Activated CD4-positive, alpha-beta T cell treated with anti-CD3 and anti-CD28 coated beads for 48 hours (primary cell): ENCODE results near the gene ANKRD31.
"Not testable (repeated sequence)": the region's sequence is repeated elsewhere in the genome, so short reads cannot be mapped to it uniquely, and the experiment has no call there.

Source experiments
- DNase-seq: peaks from one replicate; pipeline ENCODE4 v3.0.0-alpha.2; 2020

ANKRD31 gene

DNA sequence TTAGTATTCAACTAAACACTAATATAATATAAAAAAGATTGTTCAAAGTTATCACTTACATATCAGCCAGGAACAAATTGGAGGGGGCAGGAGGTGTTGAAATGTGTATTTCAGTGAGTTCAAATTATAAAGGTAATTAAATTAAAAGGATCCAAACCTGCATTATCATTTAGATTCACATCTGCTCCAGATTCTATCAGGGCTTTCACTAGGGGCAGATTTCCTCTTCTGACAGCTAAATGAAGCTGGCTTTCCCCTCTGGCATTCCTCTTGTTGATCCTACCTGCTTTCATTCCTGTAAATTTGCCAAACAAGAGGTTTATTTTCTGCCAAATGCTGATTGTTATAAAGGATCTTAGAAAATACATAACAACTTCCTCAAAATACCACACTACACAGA is 98.0 kb downstream of the ANKRD31 start:
- DNase-seq: no peak

DNA sequence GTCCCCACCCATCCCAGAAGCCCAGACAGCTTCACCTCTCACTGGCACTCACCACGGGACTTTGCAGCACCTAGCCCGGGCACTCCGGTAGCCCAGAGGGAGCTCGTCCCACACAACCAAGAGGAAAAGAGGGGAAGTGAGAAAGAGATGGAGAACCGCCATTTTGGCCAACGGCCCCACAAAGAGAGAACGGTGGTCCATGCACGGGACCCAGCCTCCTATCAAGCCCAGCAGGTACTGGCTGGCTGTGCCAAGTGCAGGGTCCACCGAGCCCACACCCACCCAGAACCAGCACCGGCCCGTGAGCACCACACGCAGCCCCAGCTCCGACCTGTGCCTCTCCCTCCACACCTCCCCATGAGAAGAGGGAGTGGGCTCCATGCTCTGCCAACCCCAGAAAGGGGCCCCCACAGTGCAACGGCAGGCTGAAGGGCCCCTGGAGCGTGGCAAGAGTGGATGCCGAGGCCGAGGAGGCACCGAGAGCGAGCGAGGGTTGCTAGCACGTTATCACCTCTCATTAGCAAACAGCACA is 105.8 kb downstream of the ANKRD31 start:
- no peak for DNase-seq

DNA sequence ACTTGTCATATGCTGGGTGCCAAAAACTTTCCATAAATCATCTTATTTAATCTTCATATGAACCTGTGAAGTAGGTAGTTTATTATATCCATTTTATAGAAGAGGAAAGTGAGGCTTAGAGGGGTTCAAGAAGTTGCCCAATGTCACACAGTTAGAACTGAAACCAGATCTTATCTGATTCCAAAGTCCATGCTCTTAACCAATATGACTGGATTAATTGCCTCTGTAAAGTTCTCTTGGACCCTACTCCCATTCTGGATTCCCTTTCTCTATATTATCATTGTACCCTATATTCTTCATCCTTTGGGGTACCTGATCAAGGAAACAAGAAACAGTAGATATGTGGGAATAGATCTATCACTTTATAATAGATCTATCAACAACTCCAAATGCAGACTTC is 119.8 kb downstream of the ANKRD31 start:
- no peak for DNase-seq

DNA sequence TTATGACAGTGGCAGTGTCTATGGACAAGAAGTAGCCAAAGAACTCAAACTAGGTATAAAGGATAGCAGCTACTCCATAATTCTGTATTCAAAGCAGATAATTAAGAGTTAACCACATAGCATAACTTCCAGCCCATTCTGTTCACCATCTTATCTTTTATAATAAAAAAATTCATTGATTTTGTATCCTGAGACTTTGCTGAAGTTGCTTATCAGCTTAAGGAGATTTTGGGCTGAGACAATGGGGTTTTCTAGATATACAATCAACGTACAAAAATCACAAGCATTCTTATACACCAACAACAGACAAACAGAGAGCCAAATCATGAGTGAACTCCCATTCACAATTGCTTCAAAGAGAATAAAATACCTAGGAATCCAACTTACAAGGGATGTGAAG is 122.4 kb downstream of the ANKRD31 start:
- DNase-seq: not testable (repeated sequence)

DNA sequence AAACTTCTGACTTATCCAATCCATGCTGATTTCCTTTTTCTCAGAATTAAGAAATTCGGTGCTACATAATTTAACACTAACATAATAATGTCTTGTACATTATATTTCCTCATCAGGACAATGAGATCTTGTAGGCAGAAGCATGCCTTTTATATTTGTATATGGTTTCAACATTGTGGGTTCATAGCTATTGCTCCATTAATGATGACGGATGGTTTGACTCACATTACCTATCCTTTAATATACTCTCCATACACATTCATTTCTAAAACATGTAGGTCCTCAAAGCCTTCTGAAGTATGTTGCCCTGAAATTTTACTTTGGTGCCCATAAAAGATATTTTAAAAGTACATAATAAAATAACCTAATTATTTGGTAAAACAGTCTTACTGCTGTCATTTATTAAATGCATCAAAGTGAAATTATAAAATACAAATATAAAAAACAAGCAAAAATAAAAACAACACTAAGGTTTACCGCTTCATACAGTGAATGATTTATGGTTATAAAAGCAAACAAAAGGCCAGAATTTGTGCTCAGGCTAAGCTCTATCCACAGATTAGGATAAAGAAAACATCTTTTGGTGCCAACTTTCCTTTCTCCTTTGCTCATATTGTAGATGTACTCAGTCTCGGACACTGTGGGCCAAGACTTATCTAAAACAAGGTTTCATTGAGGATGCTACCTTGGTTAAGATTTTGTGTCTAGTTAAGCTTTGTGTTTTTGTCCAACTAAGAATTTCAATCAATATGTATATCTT is 123.1 kb downstream of the ANKRD31 start:
- no peak for DNase-seq

DNA sequence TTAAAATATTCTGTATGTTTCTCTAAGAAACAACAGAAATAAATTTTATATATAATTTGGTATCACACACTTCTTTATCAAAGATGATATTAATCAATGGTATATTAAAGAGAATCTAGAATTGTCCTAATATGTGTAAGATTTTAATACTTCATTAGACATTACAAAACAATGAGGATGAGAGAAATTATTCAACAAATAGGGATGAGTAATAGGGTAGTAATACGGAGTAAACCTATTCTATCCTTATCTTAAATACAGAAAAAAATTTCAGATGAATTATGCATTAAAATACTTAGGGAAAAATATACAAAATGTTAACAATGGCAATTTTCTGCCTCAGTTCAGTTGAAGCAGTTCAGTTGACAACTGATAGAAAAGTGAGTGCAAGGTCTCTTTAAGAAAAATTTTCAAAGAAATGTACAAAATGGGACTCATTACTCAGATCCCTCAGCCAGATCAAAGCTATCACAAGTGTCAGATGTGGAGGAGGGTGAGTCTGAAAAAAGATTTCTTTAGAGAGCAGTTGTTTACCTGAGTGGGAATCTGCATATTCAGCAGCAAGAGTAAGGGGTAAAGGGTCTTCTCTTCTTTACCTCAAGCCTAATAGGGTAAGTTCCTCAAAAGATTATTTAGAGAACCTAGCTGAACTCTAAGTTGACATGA is 127.6 kb downstream of the ANKRD31 start:
- no peak for DNase-seq

DNA sequence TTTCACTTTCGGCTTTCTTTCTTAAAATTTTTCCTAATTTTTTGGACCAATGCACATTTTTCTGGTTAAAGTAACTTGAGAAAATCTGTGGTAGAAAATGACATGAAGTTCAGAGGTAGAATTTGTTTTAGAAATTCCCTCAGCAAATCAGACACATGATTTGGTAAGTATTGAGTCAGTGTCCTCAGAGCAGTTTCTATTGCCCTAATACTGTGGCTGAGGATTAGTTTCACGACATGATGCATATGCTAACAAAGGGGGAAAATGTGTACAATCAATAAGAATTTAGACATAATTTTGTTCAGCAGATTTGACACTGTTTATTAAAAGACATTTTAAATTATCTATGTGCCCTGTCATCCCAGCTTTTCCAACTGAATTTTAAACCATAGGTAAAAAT is 128.2 kb downstream of the ANKRD31 start:
- no peak for DNase-seq

DNA sequence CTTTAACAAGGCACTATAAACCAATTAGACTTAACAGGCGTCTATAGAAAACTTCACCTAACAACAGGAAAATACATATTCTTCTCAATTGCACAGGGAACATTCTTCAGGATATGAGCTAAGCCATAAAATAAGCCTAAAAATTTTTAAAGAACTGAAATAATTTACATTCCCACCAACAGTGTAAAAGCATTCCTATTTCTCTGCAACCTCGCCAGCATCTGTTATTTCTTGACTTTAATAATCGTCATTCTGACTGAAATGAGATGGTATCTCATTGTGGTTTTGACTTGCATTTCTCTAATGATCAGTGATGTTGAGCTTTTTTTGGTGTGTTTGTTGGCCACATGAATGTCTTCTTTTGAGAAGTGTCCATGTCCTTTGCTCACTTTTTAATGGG is 140.7 kb downstream of the ANKRD31 start:
- not testable (repeated sequence) for DNase-seq

DNA sequence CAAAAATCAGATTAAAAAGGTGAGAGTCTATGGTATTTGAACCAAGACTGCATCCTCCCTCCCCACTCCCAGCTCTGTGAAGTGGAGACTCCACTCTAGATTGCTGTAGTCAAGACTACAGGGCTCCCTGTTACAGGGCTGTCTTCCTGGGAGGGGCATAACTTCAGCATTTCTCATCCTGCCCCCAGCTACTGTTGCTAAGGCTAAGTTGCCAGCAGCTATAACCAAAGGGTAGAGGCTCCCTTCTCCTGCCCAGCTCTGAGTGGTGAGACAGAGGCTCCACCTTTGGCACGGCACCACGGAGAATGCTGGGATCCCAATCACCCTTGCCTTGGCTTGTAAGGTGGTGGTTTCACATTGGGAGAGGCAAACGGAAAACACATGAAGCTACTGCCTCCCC is 145.1 kb downstream of the ANKRD31 start:
- DNase-seq: no peak

DNA sequence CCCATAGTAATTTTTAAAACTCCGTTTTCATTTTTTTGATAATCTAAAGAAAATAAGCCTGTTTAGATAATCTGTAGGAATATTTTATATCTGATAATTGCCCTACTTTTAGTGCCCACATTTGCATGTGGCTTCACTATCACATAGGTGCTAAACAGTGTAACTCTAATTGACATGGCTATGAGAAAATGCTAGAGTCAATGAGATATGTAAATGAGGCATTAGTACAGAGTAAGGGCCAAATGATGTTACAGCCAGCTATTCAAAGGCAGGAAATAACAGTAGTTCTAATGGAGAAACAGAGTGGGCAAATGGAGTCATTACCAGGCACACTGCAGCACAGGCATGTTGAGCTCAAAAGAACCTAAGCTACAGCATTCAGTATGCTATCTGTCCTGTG is 147.0 kb downstream of the ANKRD31 start:
- no peak for DNase-seq

DNA sequence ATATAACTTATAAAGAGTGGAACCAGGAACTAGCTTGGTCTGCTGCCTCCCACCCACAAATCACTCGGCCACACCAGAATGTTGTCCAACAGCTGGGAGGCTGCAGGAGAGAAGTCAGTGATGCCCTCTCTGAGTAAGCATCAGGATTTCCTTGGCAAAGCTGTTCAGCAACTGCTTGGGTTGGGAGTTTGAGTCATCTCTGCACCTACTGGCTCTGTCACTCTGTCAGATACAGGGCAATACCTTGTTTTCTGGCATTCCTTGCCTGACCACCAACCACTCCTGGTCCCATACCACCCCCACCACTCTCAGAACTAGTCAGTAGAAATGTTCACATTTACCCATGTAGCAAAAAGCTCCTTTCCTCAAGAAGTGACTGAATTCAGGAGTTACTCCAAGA is 147.5 kb downstream of the ANKRD31 start:
- peak; percentile 59 for DNase-seq

DNA sequence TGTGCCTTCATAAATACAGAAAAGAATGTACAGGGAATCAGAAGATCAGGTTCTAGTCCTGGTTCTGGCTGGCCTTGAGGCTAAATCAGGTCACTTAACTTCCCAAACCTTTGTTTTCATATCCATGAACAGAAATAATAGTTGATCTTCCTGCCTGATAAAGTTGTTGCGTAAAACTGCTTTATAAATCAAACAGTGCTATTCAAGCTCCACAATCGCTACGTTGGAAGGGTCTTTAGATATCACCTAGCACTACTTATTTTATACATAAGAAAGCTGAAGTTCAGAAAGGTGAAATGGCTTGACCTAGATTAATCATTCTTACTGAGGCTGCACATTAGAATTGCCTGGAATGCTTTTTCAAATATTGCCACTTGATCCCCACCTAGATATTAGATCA is 148.0 kb downstream of the ANKRD31 start:
- no peak for DNase-seq

DNA sequence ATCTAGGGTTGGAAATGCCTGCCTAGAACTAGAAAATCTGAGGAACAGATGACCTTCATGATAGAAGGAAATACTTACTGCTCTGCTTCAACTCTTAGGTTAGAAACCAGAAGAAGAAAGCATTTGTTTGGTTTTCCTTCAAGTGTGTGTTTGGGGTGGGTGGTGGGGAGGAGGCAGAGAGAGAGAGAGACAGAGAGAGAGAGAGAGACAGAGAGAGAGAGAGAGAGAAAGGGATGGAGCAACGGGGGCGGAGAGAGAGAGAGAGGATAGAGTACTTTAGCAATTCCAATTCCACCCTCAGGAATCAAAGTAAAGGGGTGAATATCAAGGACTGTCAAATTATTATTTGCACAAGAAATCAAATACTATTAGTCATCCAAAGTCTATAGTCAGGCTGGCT is 155.2 kb downstream of the ANKRD31 start:
- no peak for DNase-seq

DNA sequence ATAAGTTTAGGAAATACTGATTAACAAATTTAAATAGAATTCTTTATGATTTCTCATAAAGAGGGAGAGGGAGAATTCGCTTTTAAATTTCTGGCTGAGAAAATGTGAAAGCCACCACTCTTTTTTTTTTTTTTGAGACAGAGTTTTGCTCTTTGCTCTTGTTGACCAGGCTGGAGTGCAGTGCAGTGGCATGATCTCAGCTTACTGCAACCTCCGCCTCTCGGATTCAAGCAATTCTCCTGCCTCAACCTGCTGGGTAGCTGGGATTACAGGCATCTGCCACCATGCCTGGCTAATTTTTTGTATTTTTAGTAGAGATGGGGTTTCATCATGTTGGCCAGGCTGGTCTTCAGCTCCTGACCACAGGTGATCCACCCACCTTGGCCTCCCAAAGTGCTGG is 157.3 kb downstream of the ANKRD31 start:
- not testable (repeated sequence) for DNase-seq

DNA sequence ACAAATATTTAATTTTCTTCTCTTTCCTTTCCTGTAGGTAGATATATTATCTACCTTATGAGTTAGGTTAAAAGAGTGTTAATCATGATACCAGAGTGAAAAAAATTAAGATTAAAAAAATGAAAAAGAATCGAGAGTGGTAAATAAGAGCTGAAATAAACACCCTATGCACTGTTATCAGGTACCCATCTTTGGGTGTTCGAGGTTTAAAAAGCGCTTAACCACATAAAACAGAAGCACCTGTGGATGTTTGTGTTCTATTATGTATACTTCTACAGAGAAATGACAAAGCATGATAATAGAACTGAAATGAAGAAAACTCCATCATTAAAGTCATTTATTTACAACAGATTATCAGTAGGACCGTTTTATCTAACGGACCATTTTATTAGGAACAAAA is 158.7 kb downstream of the ANKRD31 start:
- DNase-seq: no peak

DNA sequence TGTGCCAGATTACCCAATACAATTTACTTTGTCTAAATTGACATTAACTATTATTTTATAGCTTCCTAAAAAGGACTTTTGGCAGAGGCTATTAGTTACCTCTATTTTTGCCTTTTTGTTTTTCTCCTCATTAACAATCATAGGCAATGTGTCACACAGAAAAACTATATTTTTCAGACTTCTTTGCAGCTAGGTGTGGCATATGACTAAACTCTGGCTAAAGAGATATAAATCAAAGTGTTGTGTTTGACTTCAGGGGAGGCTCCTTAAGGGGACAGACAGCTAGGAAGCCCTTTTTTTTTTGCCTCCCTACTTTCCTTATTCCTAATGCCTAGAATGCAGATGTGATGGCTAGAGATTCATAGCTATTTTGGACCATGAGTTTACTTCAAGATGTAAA is 164.6 kb downstream of the ANKRD31 start:
- DNase-seq: no peak

DNA sequence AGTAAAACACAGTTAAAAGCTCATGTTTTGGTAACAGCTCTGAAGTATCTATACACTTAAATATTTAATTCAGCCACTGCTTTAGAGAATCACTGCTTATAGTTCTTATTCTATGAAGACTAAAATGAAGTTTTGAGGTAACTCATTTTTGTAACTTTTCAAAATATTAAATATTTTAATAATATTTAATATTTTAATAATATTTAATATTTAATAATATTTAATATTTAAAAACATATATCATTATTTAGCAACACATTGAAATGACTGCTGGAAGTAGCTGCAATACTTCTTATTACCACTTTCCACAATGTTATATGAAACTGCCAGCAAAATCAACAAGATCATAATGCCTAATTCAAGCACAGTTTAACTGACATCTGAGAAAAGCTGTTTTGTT is 165.6 kb downstream of the ANKRD31 start:
- DNase-seq: no peak

DNA sequence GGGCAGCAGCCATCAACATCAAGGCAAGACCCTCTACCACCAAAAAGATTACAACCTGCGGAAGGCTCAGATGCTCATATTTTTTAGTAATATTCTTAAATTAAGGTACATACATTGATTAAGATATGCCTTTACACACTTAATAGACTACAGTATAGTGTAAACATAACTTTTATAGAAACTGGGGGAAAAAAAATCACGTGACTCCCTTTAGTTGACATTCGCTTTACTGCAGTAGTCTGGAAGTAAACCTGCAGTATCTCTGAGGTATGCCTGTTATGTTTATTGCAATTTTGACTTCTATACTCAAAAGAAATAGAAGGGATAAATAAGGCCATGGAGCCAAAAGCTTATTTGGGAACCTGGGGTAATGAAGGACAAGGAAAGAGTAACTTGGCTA is 169.2 kb downstream of the ANKRD31 start:
- DNase-seq: no peak

DNA sequence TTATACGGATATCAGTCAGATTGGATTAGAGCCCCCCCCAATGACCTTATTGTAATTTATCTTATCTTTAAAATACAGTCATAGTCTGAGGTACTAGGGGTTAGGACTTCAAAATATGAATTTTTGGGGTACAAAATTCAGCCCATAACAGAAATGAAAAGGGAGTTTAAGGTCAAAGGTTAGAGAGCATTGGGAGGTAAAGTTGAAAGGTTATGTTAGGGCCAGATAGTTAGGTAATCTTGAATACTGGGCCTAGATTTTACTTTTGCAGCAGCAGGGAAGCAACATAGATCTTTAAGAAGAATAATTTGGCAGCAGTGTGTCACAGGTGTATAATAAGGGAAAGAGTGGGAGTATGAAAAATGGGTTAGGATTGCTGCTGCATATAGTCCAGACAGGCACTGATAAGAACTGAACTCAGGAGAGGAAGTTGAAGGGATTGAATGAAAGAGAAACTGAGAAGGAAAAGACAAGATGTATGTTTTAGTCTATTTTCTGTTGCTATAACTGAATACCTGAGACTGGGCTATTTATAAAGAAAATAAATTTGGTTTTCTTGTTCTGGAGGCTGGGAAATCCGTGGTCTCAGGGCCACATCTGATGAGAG is 173.7 kb downstream of the ANKRD31 start:
- no peak for DNase-seq

DNA sequence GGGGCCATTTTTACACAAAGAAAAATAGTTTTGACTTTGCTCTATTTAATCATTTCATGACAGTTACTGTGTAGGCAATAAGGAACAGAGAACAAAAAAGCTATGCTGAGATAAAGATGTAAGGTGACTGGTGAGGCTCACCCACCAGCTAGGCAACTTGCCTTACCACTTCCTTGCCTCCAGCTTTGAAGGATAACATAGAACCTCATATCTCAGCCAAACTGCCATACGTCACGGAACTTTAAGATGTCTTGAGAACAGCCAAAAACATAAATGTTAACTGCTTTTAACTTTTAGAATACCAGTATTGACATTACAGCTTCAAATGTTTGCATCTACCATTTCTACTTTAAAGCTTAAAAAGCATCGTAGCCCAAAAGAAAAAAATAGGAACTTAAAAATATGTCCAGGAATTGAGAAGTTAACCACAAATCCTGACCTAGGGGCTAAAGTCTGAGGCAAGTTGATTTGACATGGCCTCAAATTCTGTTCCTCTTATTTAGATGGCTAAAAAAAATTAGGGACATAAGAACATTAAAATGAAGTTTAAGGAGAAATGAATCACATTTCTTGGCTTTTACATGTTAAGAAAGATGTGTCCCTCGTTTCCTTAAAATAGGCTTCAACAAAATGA is 176.6 kb downstream of the ANKRD31 start:
- peak; percentile 36 for DNase-seq

DNA sequence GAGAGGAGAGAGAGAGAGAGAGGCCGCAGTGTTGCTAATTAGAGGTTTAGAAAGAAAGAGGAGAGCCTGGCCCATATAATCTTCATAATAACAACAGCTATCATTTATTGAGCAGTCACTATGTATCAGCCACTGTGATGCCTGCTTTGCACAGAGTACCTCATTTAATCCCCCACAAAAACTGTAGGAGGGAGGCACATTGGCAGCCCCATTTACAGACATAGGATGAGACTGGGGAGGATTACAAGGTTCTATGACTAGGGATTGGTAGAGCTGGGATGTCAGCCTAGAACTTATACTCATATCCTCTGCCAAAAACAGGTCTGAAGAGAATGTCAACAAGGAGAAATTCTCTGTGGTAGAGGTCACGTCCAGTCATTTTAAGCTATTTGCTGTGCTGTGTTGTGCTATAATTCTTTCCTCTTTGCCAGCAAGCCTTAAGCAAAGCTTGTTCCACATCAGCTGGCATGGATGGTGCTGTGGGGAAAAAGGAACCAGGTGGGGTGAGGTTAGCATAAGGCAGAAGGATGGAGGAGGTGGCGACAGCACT is 177.6 kb downstream of the ANKRD31 start:
- DNase-seq: no peak

DNA sequence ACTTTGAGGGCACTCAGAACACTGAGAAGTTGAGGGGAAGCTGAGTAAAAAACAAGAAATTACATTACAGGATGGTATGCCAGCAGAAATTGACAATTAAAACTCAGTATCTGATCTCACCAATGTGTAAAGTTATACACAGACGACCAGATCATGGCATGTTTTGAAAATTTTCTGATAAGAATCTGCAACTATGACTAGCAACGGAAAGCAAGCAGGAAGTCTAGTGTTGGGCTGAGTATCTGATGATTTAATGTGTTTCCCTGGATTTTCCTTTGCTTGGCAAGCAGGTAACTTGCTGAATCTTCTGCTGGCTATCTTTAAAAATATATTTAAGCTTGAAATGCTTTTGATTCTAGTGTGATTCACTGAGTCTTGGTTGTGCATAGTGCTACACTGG is 179.1 kb downstream of the ANKRD31 start:
- DNase-seq: no peak

DNA sequence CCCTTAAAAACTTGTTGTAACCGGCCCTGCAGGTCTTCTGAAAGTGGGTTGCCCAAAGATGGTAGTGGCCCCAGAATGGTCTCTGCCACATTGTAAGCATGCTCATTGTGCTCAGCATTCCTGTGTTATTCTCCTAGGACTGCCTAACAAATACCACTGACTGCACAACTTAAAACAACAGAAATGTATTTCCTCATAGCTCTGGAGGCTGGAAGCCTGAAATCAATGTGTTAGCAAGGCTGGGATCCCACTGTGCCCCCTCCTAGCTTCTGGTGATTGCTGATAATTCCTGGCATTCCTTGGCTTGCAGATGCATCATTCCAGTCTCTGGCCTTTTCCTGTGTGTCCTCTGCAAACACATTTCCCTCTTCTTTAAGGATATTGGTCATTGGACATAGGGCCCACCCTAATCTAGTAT is 180.9 kb downstream of the ANKRD31 start:
- no peak for DNase-seq
